MM.1S (cell line): ENCODE data around the gene TEAD4.

Source experiments
- DNase-seq: peaks from one replicate; pipeline ENCODE4 v3.0.0-alpha.2; 2015
- H2AFZ ChIP-seq: fragments of 300-600 bp; sonication (generic); 2 replicates; pipeline ENCODE4 v1.6.0; 2016; ENCODE audit warnings: antibody characterized with exemption, low read length
- H3F3A ChIP-seq: fragments of 300-600 bp; sonication (generic); 2 replicates; pipeline ENCODE4 v1.6.1; 2016; ENCODE audit warnings: mild to moderate bottlenecking, antibody characterized with exemption, low read length, moderate library complexity, mixed read lengths; ENCODE audit not compliant: insufficient read depth
- H3K27ac ChIP-seq: fragments of 300-600 bp; sonication (generic); 2 replicates; pipeline ENCODE4 v1.5.1; 2016; ENCODE audit warnings: mild to moderate bottlenecking, low read length
- H3K27me3 ChIP-seq: fragments of 300-600 bp; sonication (generic); replicated peaks from 2 replicates; pipeline ENCODE4 v1.6.0; 2016; ENCODE audit warnings: low read length; ENCODE audit not compliant: insufficient read depth
- H3K36me3 ChIP-seq: fragments of 300-600 bp; sonication (generic); replicated peaks from 2 replicates; pipeline ENCODE4 v1.6.1; 2016; ENCODE audit warnings: mild to moderate bottlenecking, low read length, mixed read lengths; ENCODE audit not compliant: insufficient read depth
- H3K4me1 ChIP-seq: fragments of 300-600 bp; sonication (generic); 2 replicates; pipeline ENCODE4 v1.6.1; 2016; ENCODE audit warnings: low read length, mixed read lengths
- H3K4me2 ChIP-seq: fragments of 300-600 bp; sonication (generic); 2 replicates; pipeline ENCODE4 v1.6.0; 2016; ENCODE audit warnings: low read depth, low read length
- H3K4me3 ChIP-seq: fragments of 300-600 bp; sonication (generic); 2 replicates; pipeline ENCODE4 v1.5.1; 2016; ENCODE audit warnings: low read length, mixed read lengths
- H3K79me2 ChIP-seq: fragments of 300-600 bp; sonication (generic); 2 replicates; pipeline ENCODE4 v1.6.1; 2016; ENCODE audit warnings: mixed run types, low read length, mixed read lengths
- H3K9ac ChIP-seq: fragments of 300-600 bp; sonication (generic); 2 replicates; pipeline ENCODE4 v1.6.1; 2016; ENCODE audit warnings: low read length, mixed read lengths
- H3K9me2 ChIP-seq: fragments of 300-600 bp; sonication (generic); replicated peaks from 2 replicates; pipeline ENCODE4 v1.6.1; 2016; ENCODE audit warnings: mild to moderate bottlenecking, low read length, mixed read lengths; ENCODE audit not compliant: insufficient read depth
- H3K9me3 ChIP-seq: fragments of 300-600 bp; sonication (generic); replicated peaks from 2 replicates; pipeline ENCODE4 v1.6.1; 2016; ENCODE audit warnings: mild to moderate bottlenecking, low read length, mixed read lengths; ENCODE audit not compliant: insufficient read depth
- H4K20me1 ChIP-seq: fragments of 300-600 bp; sonication (generic); 2 replicates; pipeline ENCODE4 v1.6.1; 2016; ENCODE audit warnings: mild to moderate bottlenecking, low read length, moderate library complexity, mixed read lengths; ENCODE audit not compliant: insufficient read depth
- EZH2 ChIP-seq: fragments of 300-600 bp; sonication (generic); optimal IDR thresholded peaks from 2 replicates; pipeline ENCODE3; 2017; ENCODE audit warnings: low read depth, mild to moderate bottlenecking, antibody characterized with exemption, low read length, mixed read lengths
- EZH2phosphoT487 ChIP-seq: fragments of 300-600 bp; sonication (generic); IDR thresholded peaks from 2 replicates; pipeline ENCODE4 v1.6.1; 2018; ENCODE audit warnings: antibody characterized with exemption, low read length
- TF ChIP-seq, protein P1 (sequence below): fragments of 300-600 bp; sonication (generic); IDR thresholded peaks from 2 replicates; pipeline ENCODE4 v1.5.1; 2016; ENCODE audit warnings: antibody characterized with exemption, low read length, mixed read lengths

The TEAD4 gene

DNA sequence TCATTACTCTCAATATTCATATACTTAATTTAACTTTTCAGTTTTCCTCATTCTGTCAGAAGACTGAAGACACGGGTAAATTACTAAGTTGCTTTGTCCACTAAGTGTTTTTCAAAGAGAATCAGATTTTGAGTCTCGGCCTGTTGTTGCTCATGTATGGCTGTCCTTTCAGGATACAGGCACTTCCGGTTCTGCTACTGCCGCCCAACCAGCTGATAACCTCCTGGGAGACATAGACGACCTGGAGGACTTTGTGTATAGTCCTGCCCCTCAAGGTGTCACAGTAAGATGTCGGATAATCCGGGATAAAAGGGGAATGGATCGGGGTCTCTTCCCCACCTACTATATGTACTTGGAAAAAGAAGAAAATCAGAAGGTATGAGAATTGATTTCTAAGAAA is 28.3 kb upstream of the TEAD4 start:
- DNase-seq, result no peak
- H3K4me2 ChIP-seq, result no peak overlapping the region
- H3K4me3 ChIP-seq, result no peak overlapping the region
- H3K27ac ChIP-seq, result no peak overlapping the region
- H3F3A ChIP-seq, result no peaks in the 10 kb centered on the region
- H3K9ac ChIP-seq, result no peak overlapping the region
- no peaks in the 10 kb centered on the region for H3K4me1 ChIP-seq
- H4K20me1 ChIP-seq, result no peaks in the 10 kb centered on the region
- no peaks in the 10 kb centered on the region for H3K36me3 ChIP-seq
- H3K9me3 ChIP-seq, result no peaks in the 10 kb centered on the region
- no peaks in the 10 kb centered on the region for H3K27me3 ChIP-seq
- H2AFZ ChIP-seq, result no peak overlapping the region
- TF ChIP-seq, protein P1, sequence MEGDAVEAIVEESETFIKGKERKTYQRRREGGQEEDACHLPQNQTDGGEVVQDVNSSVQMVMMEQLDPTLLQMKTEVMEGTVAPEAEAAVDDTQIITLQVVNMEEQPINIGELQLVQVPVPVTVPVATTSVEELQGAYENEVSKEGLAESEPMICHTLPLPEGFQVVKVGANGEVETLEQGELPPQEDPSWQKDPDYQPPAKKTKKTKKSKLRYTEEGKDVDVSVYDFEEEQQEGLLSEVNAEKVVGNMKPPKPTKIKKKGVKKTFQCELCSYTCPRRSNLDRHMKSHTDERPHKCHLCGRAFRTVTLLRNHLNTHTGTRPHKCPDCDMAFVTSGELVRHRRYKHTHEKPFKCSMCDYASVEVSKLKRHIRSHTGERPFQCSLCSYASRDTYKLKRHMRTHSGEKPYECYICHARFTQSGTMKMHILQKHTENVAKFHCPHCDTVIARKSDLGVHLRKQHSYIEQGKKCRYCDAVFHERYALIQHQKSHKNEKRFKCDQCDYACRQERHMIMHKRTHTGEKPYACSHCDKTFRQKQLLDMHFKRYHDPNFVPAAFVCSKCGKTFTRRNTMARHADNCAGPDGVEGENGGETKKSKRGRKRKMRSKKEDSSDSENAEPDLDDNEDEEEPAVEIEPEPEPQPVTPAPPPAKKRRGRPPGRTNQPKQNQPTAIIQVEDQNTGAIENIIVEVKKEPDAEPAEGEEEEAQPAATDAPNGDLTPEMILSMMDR, result no peak
- no peak for TF ChIP-seq EZH2
- TF ChIP-seq EZH2phosphoT487, result no peak
- no peaks in the 10 kb centered on the region for H3K79me2 ChIP-seq
- no peaks in the 10 kb centered on the region for H3K9me2 ChIP-seq

DNA sequence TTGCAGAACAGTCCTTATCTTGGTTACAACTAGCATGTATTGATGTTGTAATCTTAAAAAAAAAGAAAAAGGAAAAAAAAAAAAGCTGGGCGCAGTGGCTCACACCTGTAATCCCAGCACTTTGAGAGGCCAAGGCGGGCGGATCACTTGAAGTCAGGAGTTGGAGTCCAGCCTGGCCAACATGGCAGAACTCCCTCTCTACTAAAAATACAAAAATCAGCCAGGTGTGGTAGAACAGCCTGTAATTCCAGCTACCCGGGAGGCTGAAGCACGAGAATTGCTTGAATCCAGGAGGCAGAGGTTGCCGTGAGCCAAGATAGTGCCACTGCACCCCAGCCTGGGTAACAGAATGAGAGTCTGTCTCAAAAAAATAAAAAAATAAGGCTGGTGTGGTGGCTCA is 25.6 kb upstream of the TEAD4 start:
- no peak overlapping the region for H3K9ac ChIP-seq
- H3K27me3 ChIP-seq, result no peaks in the 10 kb centered on the region
- no peaks in the 10 kb centered on the region for H3F3A ChIP-seq
- H3K36me3 ChIP-seq, result no peaks in the 10 kb centered on the region
- H2AFZ ChIP-seq, result no peak overlapping the region
- no peaks in the 10 kb centered on the region for H3K4me1 ChIP-seq
- no peak for DNase-seq
- TF ChIP-seq EZH2phosphoT487 (no peak), EZH2 (no peak)
- TF ChIP-seq, protein P1, result no peak
- no peak overlapping the region for H3K4me3 ChIP-seq
- H3K27ac ChIP-seq, result no peak overlapping the region
- H3K4me2 ChIP-seq, result no peak overlapping the region
- H4K20me1 ChIP-seq, result no peaks in the 10 kb centered on the region
- H3K79me2 ChIP-seq, result no peaks in the 10 kb centered on the region
- H3K9me2 ChIP-seq, result no peaks in the 10 kb centered on the region
- H3K9me3 ChIP-seq, result no peaks in the 10 kb centered on the region

DNA sequence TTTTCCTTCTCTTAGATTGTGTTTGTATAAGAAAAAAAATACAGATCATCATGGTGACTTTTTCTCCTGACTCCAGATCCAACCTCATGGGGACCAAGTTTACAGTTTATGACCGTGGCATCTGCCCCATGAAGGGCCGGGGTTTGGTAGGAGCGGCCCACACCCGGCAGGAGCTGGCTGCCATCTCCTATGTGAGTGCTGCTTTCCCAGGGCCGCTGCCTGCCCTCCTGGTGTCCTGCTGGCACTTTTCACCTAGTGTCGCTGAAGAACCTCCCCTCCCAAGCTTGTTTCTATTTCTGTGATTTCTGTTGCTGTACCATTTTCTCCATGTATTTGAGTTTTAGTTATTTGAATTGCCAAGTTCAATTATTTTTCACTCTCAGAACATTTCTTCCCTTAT is 24.8 kb upstream of the TEAD4 start:
- Histone ChIP-seq H3K4me2 (no peak overlapping the region), H3K4me1 (no peaks in the 10 kb centered on the region), H2AFZ (no peak overlapping the region), H3F3A (no peaks in the 10 kb centered on the region), H3K27me3 (no peaks in the 10 kb centered on the region), H4K20me1 (no peaks in the 10 kb centered on the region), H3K9me2 (no peaks in the 10 kb centered on the region), H3K27ac (no peak overlapping the region), H3K79me2 (no peaks in the 10 kb centered on the region), H3K36me3 (no peaks in the 10 kb centered on the region), H3K9ac (no peak overlapping the region), H3K9me3 (no peaks in the 10 kb centered on the region), H3K4me3 (no peak overlapping the region)
- no peak for TF ChIP-seq EZH2
- TF ChIP-seq EZH2phosphoT487, result no peak
- TF ChIP-seq, protein P1, result no peak
- DNase-seq, result no peak
